K562 (cell line): ENCODE measurements around the gene COMP. TPM values are rescaled to one million over a fixed set of nuclear protein-coding genes. Genes with fewer than 3 reads are reported as not detected.

Source experiments
- ATAC-seq: fragments of 200-7000 bp; cut with Tn5 transposase; 3 replicates; pipeline ENCODE4 v1.9.1; 2020; ENCODE audit warnings: moderate library complexity
- BruUV-seq: library from RNA; stranded (reverse); fragments of 400-500 nt; replicated peaks from 2 replicates; lab custom pipeline; 2021; lab: Mats Ljungman, UMichigan
- CTCF ChIA-PET: fragments of 300-600 bp; formaldehyde crosslinking; extraction: SDS; loops from one replicate; lab custom pipeline; 2021; ENCODE audit warnings: low intra/inter-chr PET ratio; lab: Yijun Ruan, JAX
- POLR2A ChIA-PET: fragments of 300-600, 350-650 bp; sonication (Branson Sonifier 250); formaldehyde crosslinking; extraction: SDS; loops from one replicate; lab custom pipeline; 2021; ENCODE audit warnings: antibody characterized with exemption, inconsistent platforms; lab: Yijun Ruan, JAX
- DNase-seq, 4 experiments: peaks; one replicate each; pipeline versions ENCODE4 v3.0.0 to v3.0.0-alpha.2; 2011 to 2018; ENCODE audit warnings: low spot score in 3 of 4, mixed read lengths in 3 of 4; ENCODE audit errors: extremely low read depth in 1 of 4
- FAIRE-seq: peaks from 2 replicates; lab custom pipeline; 2011; peaks lifted over from hg19 to GRCh38; lab: Jason Lieb, UNC
- H2AFZ ChIP-seq: 2 replicates; pipeline ENCODE4 v1.6.0; 2011; ENCODE audit warnings: low read depth, low read length, control low read depth, inconsistent platforms
- H3K27ac ChIP-seq: fragments of 200-600 bp; 3 replicates; pipeline ENCODE4 v1.8.0; 2011; ENCODE audit warnings: low read depth, mild to moderate bottlenecking, control low read depth, inconsistent platforms, low read length, moderate library complexity, mixed read lengths; ENCODE audit errors: extremely low read depth
- H3K27me3 ChIP-seq, 2 experiments: fragments of 300-600 bp in 1 of 2; 2 replicates in 1 of 2; 3 replicates in 1 of 2; pipeline versions ENCODE4 v1.6.0 to v1.8.0; 2011; ENCODE audit warnings: inconsistent platforms in 2 of 2, low read length in 2 of 2, mild to moderate bottlenecking in 1 of 2, mixed read lengths in 1 of 2, moderate library complexity in 1 of 2; ENCODE audit not compliant: control insufficient read depth in 2 of 2, insufficient read depth in 2 of 2
- H3K36me3 ChIP-seq: fragments of 300-600 bp; 3 replicates; pipeline ENCODE4 v1.8.0; 2011; ENCODE audit warnings: mild to moderate bottlenecking, low read length, inconsistent platforms; ENCODE audit not compliant: control insufficient read depth, insufficient read depth
- H3K4me1 ChIP-seq, 2 experiments: fragments of 200-600 bp in 1 of 2; replicated peaks in 1 of 2; 2 replicates in 1 of 2; 3 replicates in 1 of 2; pipeline versions ENCODE4 v1.5.1 to v1.8.0; 2011; ENCODE audit warnings: inconsistent platforms in 2 of 2, low read length in 2 of 2, mild to moderate bottlenecking in 1 of 2, mixed read lengths in 1 of 2, moderate library complexity in 1 of 2; ENCODE audit not compliant: control insufficient read depth in 2 of 2, insufficient read depth in 2 of 2
- H3K4me2 ChIP-seq: 2 replicates; pipeline ENCODE4 v1.6.1; 2011; ENCODE audit warnings: low read length, control low read depth, inconsistent platforms, mixed read lengths; ENCODE audit not compliant: insufficient read depth
- H3K4me3 ChIP-seq: fragments of 200-600 bp; sonication (generic), shearing (Covaris generic); 2 replicates; pipeline ENCODE4 v1.5.1; 2016; ENCODE audit warnings: control low read depth, inconsistent platforms
- H3K79me2 ChIP-seq: fragments of 200-600 bp; 3 replicates; pipeline ENCODE4 v1.8.0; 2011; ENCODE audit warnings: low read length, inconsistent platforms; ENCODE audit not compliant: control insufficient read depth, insufficient read depth
- H3K9ac ChIP-seq, 2 experiments: 2 replicates each; pipeline versions ENCODE4 v1.6.0 to v1.6.1; 2011; ENCODE audit warnings: low read depth in 2 of 2, low read length in 2 of 2, control low read depth in 1 of 2, inconsistent platforms in 1 of 2, mild to moderate bottlenecking in 1 of 2, mixed read lengths in 1 of 2; ENCODE audit not compliant: insufficient read depth in 1 of 2
- H3K9me1 ChIP-seq: one replicate; pipeline ENCODE4 v1.6.0; 2011; ENCODE audit warnings: inconsistent platforms, mild to moderate bottlenecking, low read length, moderate library complexity; ENCODE audit not compliant: control insufficient read depth, insufficient read depth
- H3K9me3 ChIP-seq: replicated peaks from 2 replicates; pipeline ENCODE4 v1.5.1; 2011; ENCODE audit warnings: low read depth, low read length, inconsistent platforms; ENCODE audit not compliant: control insufficient read depth, insufficient read depth
- H4K20me1 ChIP-seq: replicated peaks from 2 replicates; pipeline ENCODE4 v1.6.1; 2011; ENCODE audit warnings: low read length, inconsistent platforms, mixed read lengths; ENCODE audit not compliant: control insufficient read depth, insufficient read depth
- ATF2 ChIP-seq: sonication (generic); formaldehyde crosslinking; IDR thresholded peaks from 2 replicates; pipeline ENCODE4 v1.8.1; 2022; ENCODE audit warnings: missing genetic modification reagents
- BCOR ChIP-seq: fragments of 450-650 bp; IDR thresholded peaks from 2 replicates; pipeline ENCODE4 v1.6.1; 2016
- CGGBP1 ChIP-seq: fragments of 250-450 bp; sonication (Bioruptor Pico); IDR thresholded peaks from 2 replicates; pipeline ENCODE4 v1.9.0; 2021; ENCODE audit warnings: mild to moderate bottlenecking
- CHD4 ChIP-seq: fragments of 200-600 bp; sonication (generic); IDR thresholded peaks from 3 replicates; pipeline ENCODE4 v1.6.1; 2012; ENCODE audit warnings: low read depth, mild to moderate bottlenecking, mixed read lengths, low read length, inconsistent platforms; ENCODE audit not compliant: insufficient read depth, insufficient replicate concordance, poor library complexity, severe bottlenecking
- HBP1 ChIP-seq: fragments of 450-650 bp; formaldehyde crosslinking; IDR thresholded peaks from 2 replicates; pipeline ENCODE4 v1.4.0; 2022; ENCODE audit warnings: missing genetic modification characterization
- HMG20B ChIP-seq: fragments of 250-450 bp; sonication (Bioruptor Pico); IDR thresholded peaks from 2 replicates; pipeline ENCODE4 v1.5.0; 2021; ENCODE audit warnings: mild to moderate bottlenecking
- RBM25 ChIP-seq: fragments of 200-400 bp; formaldehyde crosslinking; IDR thresholded peaks from 2 replicates; pipeline ENCODE4 v1.6.1; 2018; ENCODE audit warnings: low read length, low read depth, moderate library complexity; ENCODE audit not compliant: severe bottlenecking
- RNF219 ChIP-seq: fragments of 250-450 bp; sonication (Bioruptor Pico); IDR thresholded peaks from 2 replicates; pipeline ENCODE4 v1.5.0; 2022; ENCODE audit warnings: mild to moderate bottlenecking
- SMARCC2 ChIP-seq: fragments of 450-650 bp; IDR thresholded peaks from 2 replicates; pipeline ENCODE4 v1.6.1; 2017; ENCODE audit warnings: antibody characterized with exemption, moderate library complexity, mild to moderate bottlenecking, low read depth
- TAF9B ChIP-seq: fragments of 450-650 bp; IDR thresholded peaks from 2 replicates; pipeline ENCODE4 v1.6.1; 2018; ENCODE audit warnings: mild to moderate bottlenecking; ENCODE audit not compliant: partially characterized antibody
- ZFX ChIP-seq: sonication (generic); formaldehyde crosslinking; IDR thresholded peaks from 2 replicates; pipeline ENCODE4 v1.8.0; 2022; ENCODE audit warnings: mild to moderate bottlenecking, missing genetic modification reagents, moderate library complexity
- ZNF280B ChIP-seq: fragments of 250-450 bp; sonication (Bioruptor Pico); IDR thresholded peaks from 2 replicates; pipeline ENCODE4 v1.5.1; 2021; ENCODE audit warnings: mild to moderate bottlenecking
- ZNF507 ChIP-seq: conservative IDR thresholded peaks from 2 replicates; pipeline ENCODE4 v1.6.1; 2017; ENCODE audit warnings: missing genetic modification characterization, missing compliant biosample characterization
- ZNF740 ChIP-seq, 3 experiments: fragments of 200-800 bp in 1 of 3; sonication (Bioruptor generic) in 1 of 3; sonication (generic) in 1 of 3; formaldehyde crosslinking in 1 of 3; IDR thresholded peaks; 2 replicates each; pipeline versions ENCODE4 v1.6.1 to v1.8.0; 2016 to 2022; ENCODE audit warnings: mild to moderate bottlenecking in 2 of 3, missing compliant biosample characterization in 2 of 3, missing genetic modification characterization in 2 of 3, missing genetic modification reagents in 1 of 3
- WGBS: fragments of 100-300 bp; shearing (Covaris generic); methylation state at CpG from one replicate; pipeline ENCODE4 v1.1.6; 2016; ENCODE audit warnings: low coverage, mixed read lengths; ENCODE audit not compliant: insufficient coverage; ENCODE audit errors: missing lambda C conversion rate; 5-methylcytosine and 5-hydroxymethylcytosine counted together
- in situ Hi-C: fragments of 300-500 bp; cut with MboI; formaldehyde crosslinking; loops from 4 replicates; pipeline ENCODE4 v1.15.0; 2018; ENCODE audit warnings: inconsistent platforms, mixed read lengths
- intact Hi-C: fragments of 100-400 bp; cut with micrococcal nuclease; formaldehyde crosslinking; loops from 2 replicates; pipeline ENCODE4 v1.14.2; 2022
- polyA plus RNA-seq, 8 experiments: library from polyadenylated mRNA; depleted of rRNA in 4 of 8; stranded (reverse) in 5 of 8; unstranded in 3 of 8; fragments of >200 nt; fragmentation: Nextera tagmentation in 2 of 8; fragmentation: Illumina TruSeq in 1 of 8; extraction: Ambion mirVana in 2 of 8; extraction: Trizol in 1 of 8; gene quantifications; 2 replicates each; pipeline versions ENCODE4 v1.2.1 to v1.2.3, GENCODE V29; 2011 to 2014; ENCODE audit warnings: inconsistent platforms in 1 of 8, missing spikeins in 1 of 8
- total RNA-seq, 7 experiments: library from RNA; depleted of rRNA in 6 of 7; stranded (reverse); fragments of >200 nt in 6 of 7; fragmentation: Illumina TruSeq in 2 of 7; extraction: Trizol in 2 of 7; gene quantifications; 2 replicates each; pipeline versions ENCODE4 v1.2.1 to v1.2.3, GENCODE V29; 2011 to 2021; ENCODE audit warnings: low replicate concordance in 1 of 7

COMP gene
- total and polyA plus RNA-seq, 9 of the 15 experiments (the other 6 are each of a cell fraction or from before 2014, with no cell fraction given), result 0.07 TPM; not detected in 8

GRCh38 chr19:18796239-18796638 lies 5.1 kb upstream of the COMP start:
- ATAC-seq (no peak), DNase-seq (no peak), FAIRE-seq (no peak)
- H3K4me1 ChIP-seq, result peaks cover 0 to 23% of the 10 kb centered on the region in 2 experiments; a peak in 2 of 5 replicates
- H4K20me1 ChIP-seq, result peaks cover 15% of the 10 kb centered on the region; the same call in 1 of the 2 replicates
- ChIA-PET CTCF (no interaction called here), POLR2A (no interaction called here)
- H3K4me3 ChIP-seq, result no peak overlapping the region
- intact Hi-C loops (no loop called here), in situ Hi-C loops (no loop called here)
- WGBS, result 0% methylated on average over 2 of the region's 2 CpGs
- H3K9ac ChIP-seq, result no peak overlapping the region
- no peak overlapping the region for H2AFZ ChIP-seq
- no TSS peak for BruUV-seq
- H3K4me2 ChIP-seq, result no peak overlapping the region
- H3K9me1 ChIP-seq, result no peaks in the 10 kb centered on the region
- H3K9me3 ChIP-seq, result no peaks in the 10 kb centered on the region
- peaks cover 4 to 32% of the 10 kb centered on the region in 2 experiments; a peak in 4 of 5 replicates for H3K27me3 ChIP-seq
- H3K79me2 ChIP-seq, result no peaks in the 10 kb centered on the region
- no peak overlapping the region for H3K27ac ChIP-seq
- no peaks in the 10 kb centered on the region for H3K36me3 ChIP-seq
- TF ChIP-seq RBM25 (peak; percentile 55), TAF9B (no peak), RNF219 (no peak), HMG20B (CRISPR knock-in tag) (no peak), BCOR (peak; percentile 78), ZNF507 (tag) (peak; percentile 84), CHD4 (no peak), ZFX (no peak), SMARCC2 (no peak), ZNF280B (no peak), ATF2 (CRISPR knock-in tag) (no peak), ZNF740 (CRISPR knock-in tag; IDR thresholded peaks at IDR 0.05) (no peak), ZNF740 (tag; IDR thresholded peaks at IDR 0.05) (no peak), HBP1 (no peak), CGGBP1 (CRISPR knock-in tag) (no peak)
